Activated CD8-positive, alpha-beta T cell treated with anti-CD3 and anti-CD28 coated beads for 36 hours (primary cell): ENCODE results near the gene HS1BP3. TPM values are rescaled to one million over a fixed set of nuclear protein-coding genes. Genes with fewer than 3 reads are reported as not detected.

Experiments used
- ATAC-seq: fragments of 200-7000 bp; cut with Tn5 transposase; one replicate; pipeline ENCODE4 v1.10.0; 2021; ENCODE audit warnings: mild to moderate bottlenecking, moderate library complexity
- CTCF ChIA-PET: fragments of 350-600 bp; sonication (Branson Sonifier 250); formaldehyde crosslinking; loops from one replicate; lab custom pipeline; 2021; ENCODE audit warnings: antibody characterized with exemption; lab: Charles Lee
- POLR2A ChIA-PET: fragments of 350-600 bp; sonication (Branson Sonifier 250); formaldehyde crosslinking; loops from one replicate; lab custom pipeline; 2021; ENCODE audit warnings: antibody characterized with exemption; lab: Charles Lee
- DNase-seq: peaks from one replicate; pipeline ENCODE4 v3.0.0-alpha.2; 2020
- H3K27ac Mint-ChIP-seq: one replicate; pipeline ENCODE4 v1.8.0; 2021; ENCODE audit warnings: mild to moderate bottlenecking, mixed read lengths
- H3K27me3 Mint-ChIP-seq: one replicate; pipeline ENCODE4 v1.8.0; 2021; ENCODE audit warnings: mixed read lengths
- H3K36me3 Mint-ChIP-seq: one replicate; pipeline ENCODE4 v1.8.0; 2021; ENCODE audit warnings: low read depth, mixed read lengths
- H3K4me1 Mint-ChIP-seq: one replicate; pipeline ENCODE4 v1.8.0; 2021; ENCODE audit warnings: low read depth, mixed read lengths
- H3K4me3 Mint-ChIP-seq: one replicate; pipeline ENCODE4 v1.8.0; 2021; ENCODE audit warnings: mild to moderate bottlenecking, moderate library complexity, mixed read lengths
- H3K9me3 Mint-ChIP-seq: one replicate; pipeline ENCODE4 v1.8.0; 2021; ENCODE audit warnings: mixed read lengths
- intact Hi-C: fragments of 100-400 bp; cut with micrococcal nuclease; formaldehyde crosslinking; loops from one replicate; pipeline ENCODE4 v1.10.0; 2022
- total RNA-seq, 2 experiments: library from RNA; stranded (reverse); gene quantifications; one replicate each; pipeline ENCODE4 v1.2.3, GENCODE V29; 2021
- TF ChIP-seq, protein P1 (sequence below): fragments of 200-600 bp; IDR thresholded peaks from one replicate; pipeline ENCODE4 v1.8.0; 2022; ENCODE audit warnings: antibody characterized with exemption, mild to moderate bottlenecking

HS1BP3 gene
- total RNA-seq, 2 experiments from 2014 or later, result 6.5 to 7.9 TPM

DNA sequence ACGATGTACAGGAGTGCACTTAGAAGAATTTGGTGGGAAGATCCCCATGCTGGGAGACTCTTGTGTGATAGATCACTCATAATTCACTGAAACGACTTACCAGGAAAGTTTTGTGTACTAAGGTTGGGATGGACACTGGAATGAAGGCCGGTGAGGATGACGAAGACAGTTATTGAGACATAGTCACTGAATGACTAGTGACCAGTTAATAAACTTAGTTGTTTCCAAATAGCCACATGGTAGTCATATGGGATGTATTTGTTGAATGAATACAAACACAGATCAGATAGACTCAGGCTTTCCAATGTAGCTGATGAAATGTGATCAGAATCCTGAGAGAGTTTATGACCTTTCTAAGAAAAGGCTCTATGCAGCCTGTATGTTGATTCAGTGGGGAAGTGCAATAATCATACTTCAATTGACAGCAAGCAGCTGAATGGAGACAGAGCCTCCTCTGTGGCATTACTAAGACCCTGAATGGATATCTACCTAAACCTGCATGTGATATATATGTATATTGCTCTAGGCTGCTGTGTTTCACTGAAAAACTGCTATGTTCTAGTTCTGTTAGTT lies 36.4 kb upstream of the HS1BP3 start:
- peaks cover 42% of the 10 kb centered on the region for H3K36me3 Mint-ChIP-seq
- intact Hi-C loops, result no loop called here

DNA sequence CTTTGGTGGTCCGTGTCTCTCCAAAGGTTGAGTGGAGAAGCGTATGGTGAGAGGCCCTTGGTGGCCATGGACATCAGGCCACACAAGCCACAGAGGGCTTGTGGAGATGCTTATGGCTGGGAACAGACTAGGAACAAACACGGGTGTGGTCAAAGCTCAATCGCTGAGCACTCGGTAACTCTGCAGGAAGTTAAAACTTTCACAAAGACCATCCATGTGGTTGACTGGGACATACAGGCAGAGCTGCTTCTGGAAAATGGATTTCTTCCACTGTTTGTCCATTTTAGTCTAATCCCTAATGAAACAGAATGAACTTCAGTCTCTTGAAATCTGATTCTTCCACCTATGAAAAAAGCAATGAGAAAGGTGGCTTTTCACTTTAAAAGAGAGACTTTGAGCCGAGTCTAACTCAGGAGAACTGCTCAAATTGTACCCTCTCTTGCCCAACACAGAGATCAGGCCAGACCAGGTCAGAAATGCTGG lies 33.7 kb upstream of the HS1BP3 start:
- ChIA-PET POLR2A (no interaction called here), CTCF (interaction anchor here (0.8 to 5.9 kb wide), 3 partner anchors 23 to 276 kb away, joined by 3 to 22 read pairs (median 3); partner anchors contain the start of gene HS1BP3)
- H3K27me3 Mint-ChIP-seq, result no peaks in the 10 kb centered on the region
- no peak overlapping the region for H3K4me3 Mint-ChIP-seq
- intact Hi-C loops, result no loop called here
- H3K9me3 Mint-ChIP-seq, result peaks cover 2% of the 10 kb centered on the region
- H3K4me1 Mint-ChIP-seq, result no peaks in the 10 kb centered on the region
- no peak for ATAC-seq
- peaks cover 38% of the 10 kb centered on the region for H3K36me3 Mint-ChIP-seq
- DNase-seq, result no peak
- TF ChIP-seq, protein P1, sequence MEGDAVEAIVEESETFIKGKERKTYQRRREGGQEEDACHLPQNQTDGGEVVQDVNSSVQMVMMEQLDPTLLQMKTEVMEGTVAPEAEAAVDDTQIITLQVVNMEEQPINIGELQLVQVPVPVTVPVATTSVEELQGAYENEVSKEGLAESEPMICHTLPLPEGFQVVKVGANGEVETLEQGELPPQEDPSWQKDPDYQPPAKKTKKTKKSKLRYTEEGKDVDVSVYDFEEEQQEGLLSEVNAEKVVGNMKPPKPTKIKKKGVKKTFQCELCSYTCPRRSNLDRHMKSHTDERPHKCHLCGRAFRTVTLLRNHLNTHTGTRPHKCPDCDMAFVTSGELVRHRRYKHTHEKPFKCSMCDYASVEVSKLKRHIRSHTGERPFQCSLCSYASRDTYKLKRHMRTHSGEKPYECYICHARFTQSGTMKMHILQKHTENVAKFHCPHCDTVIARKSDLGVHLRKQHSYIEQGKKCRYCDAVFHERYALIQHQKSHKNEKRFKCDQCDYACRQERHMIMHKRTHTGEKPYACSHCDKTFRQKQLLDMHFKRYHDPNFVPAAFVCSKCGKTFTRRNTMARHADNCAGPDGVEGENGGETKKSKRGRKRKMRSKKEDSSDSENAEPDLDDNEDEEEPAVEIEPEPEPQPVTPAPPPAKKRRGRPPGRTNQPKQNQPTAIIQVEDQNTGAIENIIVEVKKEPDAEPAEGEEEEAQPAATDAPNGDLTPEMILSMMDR, result no peak
- H3K27ac Mint-ChIP-seq, result no peak overlapping the region

More for the DNA sequence above, 36.4 kb upstream of the HS1BP3 start:
- Mint-ChIP-seq H3K4me3 (no peak overlapping the region), H3K9me3 (peaks cover 2% of the 10 kb centered on the region), H3K4me1 (no peaks in the 10 kb centered on the region), H3K27ac (no peak overlapping the region), H3K27me3 (no peaks in the 10 kb centered on the region)
- TF ChIP-seq, protein P1, result no peak
- ChIA-PET CTCF (interaction anchor here (1.0 to 5.9 kb wide), 3 partner anchors 26 to 243 kb away, joined by 3 to 22 read pairs (median 3); no protein-coding TSS in a partner anchor), POLR2A (no interaction called here)
- DNase-seq (no peak), ATAC-seq (no peak)

- TF ChIP-seq, protein P1, result no peak
- H3K27ac Mint-ChIP-seq, result no peak overlapping the region
- no peak for DNase-seq
- no peak overlapping the region for H3K4me3 Mint-ChIP-seq
- no peaks in the 10 kb centered on the region for H3K4me1 Mint-ChIP-seq
- ATAC-seq, result no peak
- H3K36me3 Mint-ChIP-seq, result peaks cover 23% of the 10 kb centered on the region
- CTCF ChIA-PET, result interaction anchor here (0.8 to 5.9 kb wide), 3 partner anchors 16 to 281 kb away, joined by 3 to 22 read pairs (median 5); no protein-coding TSS in a partner anchor
- no peaks in the 10 kb centered on the region for H3K27me3 Mint-ChIP-seq
- intact Hi-C loops, result no loop called here
- POLR2A ChIA-PET, result interaction anchor here (1.0 kb wide), 1 partner anchor 11 kb away, joined by 3 read pairs; no protein-coding TSS in a partner anchor
- H3K9me3 Mint-ChIP-seq, result no peaks in the 10 kb centered on the region
Observed at GRCh38 chr2:20682167-20682920, 31.4 kb upstream of the HS1BP3 start.

DNA sequence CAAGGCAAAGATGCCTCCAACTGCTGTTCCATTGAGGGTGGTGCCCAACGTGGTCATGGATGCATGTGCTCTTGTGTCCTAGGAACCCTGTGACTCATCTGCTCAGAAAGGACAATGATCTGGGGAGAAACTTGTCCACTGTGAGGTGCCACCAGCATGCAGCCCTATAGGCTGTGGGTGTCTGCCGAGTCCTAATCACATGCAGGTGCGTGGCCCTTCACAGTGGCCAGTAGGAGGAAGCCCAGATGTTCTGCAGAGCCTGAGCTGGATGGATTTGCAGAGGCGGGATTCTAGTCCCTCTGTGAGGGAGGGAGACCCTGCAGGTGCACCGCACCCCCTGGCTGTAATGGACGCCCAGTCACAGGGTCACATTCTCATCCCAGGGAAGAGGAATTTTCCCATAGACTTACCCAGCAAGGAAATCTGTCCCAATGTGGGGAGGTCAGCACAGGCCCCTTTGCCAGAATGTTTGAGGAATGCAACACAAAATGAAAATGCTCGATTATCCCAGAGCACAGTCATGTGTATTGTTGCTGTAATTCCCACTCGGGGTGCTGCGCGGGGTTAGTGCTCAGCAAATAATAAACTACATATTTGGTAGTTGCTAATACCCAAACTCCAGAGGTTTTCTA lies 30.0 kb upstream of the HS1BP3 start:
- no peaks in the 10 kb centered on the region for H3K4me1 Mint-ChIP-seq
- DNase-seq, result no peak
- peaks cover 14% of the 10 kb centered on the region for H3K36me3 Mint-ChIP-seq
- ChIA-PET CTCF (interaction anchor here (11.2 kb wide), 1 partner anchor 20 kb away, joined by 83 read pairs; no protein-coding TSS in a partner anchor), POLR2A (interaction anchor here (1.0 kb wide), 1 partner anchor 13 kb away, joined by 3 read pairs; no protein-coding TSS in a partner anchor)
- H3K9me3 Mint-ChIP-seq, result no peaks in the 10 kb centered on the region
- TF ChIP-seq, protein P1, result no peak
- H3K27ac Mint-ChIP-seq, result no peak overlapping the region
- H3K27me3 Mint-ChIP-seq, result no peaks in the 10 kb centered on the region
- H3K4me3 Mint-ChIP-seq, result no peak overlapping the region
- ATAC-seq, result no peak
- intact Hi-C loops, result no loop called here
